Body of pancreas (tissue), 4 donors: ENCODE results near the gene ABCB11.

Experiments used
- POLR2A ChIP-seq, 3 donors: fragments of 450-650 bp; IDR thresholded peaks; one replicate each; pipeline ENCODE4 v1.6.1; 2016; ENCODE audit warnings: antibody characterized with exemption in 3 of 3, mild to moderate bottlenecking in 2 of 3
- TF ChIP-seq, protein P1 (sequence below), 7 experiments: fragments of 450-650 bp in 4 of 7; fragments of 200-600 bp in 3 of 7; sonication (generic) in 3 of 7; IDR thresholded peaks; one replicate each; pipeline ENCODE4 v1.5.1; 2016 to 2019; ENCODE audit warnings: antibody characterized with exemption in 7 of 7

DNA sequence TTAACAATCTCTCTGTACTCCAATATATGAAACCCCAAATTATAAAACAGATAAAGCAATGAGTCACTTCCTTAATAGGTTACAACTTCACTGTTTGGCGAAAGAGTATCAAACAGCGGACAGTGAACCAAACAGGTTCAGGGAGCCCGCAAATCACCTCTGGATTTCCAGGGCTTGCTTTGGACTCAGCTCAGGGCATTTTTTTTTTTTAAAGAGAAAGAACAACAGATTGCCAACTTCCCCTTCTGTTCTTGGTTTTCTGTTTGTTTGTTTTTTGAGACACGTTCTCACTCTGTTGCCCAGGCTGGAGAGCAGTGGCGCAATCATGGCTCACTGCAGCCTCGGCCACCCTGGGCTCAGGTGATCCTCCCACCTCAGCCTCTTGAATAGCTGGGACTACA is 52.7 kb downstream of the ABCB11 start:
- TF ChIP-seq, protein P1, sequence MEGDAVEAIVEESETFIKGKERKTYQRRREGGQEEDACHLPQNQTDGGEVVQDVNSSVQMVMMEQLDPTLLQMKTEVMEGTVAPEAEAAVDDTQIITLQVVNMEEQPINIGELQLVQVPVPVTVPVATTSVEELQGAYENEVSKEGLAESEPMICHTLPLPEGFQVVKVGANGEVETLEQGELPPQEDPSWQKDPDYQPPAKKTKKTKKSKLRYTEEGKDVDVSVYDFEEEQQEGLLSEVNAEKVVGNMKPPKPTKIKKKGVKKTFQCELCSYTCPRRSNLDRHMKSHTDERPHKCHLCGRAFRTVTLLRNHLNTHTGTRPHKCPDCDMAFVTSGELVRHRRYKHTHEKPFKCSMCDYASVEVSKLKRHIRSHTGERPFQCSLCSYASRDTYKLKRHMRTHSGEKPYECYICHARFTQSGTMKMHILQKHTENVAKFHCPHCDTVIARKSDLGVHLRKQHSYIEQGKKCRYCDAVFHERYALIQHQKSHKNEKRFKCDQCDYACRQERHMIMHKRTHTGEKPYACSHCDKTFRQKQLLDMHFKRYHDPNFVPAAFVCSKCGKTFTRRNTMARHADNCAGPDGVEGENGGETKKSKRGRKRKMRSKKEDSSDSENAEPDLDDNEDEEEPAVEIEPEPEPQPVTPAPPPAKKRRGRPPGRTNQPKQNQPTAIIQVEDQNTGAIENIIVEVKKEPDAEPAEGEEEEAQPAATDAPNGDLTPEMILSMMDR (IDR thresholded peaks at IDR 0.05), result no peak
- no peak for TF ChIP-seq POLR2A (IDR thresholded peaks at IDR 0.05)
